Stimulated activated CD8-positive, alpha-beta memory T cell treated with anti-CD3 and anti-CD28 coated beads, Interleukin-15, amount 100 ng/mL, for 1 hour (primary cell): ENCODE results near the gene RGS19.

ENCODE experiments used
- DNase-seq: peaks from one replicate; pipeline ENCODE4 v3.0.0-alpha.2; 2020; ENCODE audit warnings: low read depth

The RGS19 gene

GRCh38 chr20:64063389-64064144, 15.8 kb downstream of the RGS19 start:
- no peak for DNase-seq

DNA sequence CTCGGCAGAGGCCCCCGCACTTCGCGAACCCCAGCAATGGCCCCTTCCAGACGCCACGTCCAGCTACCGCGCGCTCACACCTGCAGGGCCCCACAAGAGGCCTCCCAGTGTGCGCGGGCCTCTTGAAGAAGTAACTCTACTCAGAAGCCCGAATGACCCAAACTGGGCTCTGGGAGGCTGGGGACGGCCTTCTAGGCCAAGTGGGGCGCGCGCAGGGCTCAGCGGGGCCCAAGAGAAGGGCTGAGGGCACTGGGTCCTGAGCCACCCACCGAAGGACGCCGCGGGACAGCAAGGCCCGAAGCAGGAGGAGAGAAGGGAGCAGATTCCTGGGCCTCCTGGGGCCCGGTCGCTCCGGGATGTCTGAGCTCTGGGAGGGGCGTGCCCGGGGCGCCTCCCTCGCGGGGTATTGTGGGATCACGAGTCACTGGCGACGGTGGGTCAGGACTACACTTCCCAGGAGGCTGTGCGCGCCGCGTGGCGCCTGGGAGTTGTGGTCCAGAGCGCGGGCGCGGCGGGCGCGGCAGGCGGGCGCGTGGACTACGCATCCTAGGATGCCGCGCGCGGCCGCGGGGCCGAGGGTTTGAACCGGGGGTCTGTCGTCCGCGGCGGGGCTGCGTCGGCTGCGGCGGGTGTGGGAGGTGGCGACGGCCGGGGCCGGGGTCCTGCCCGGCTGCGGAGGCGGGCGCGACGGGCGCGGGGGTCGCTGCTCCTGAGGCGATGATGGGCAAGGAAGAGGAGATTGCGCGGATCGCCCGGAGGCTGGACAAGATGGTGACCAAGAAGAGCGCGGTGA, 16.5 kb downstream of the RGS19 start, which contains the start of gene TCEA2:
TCEA2 (plus strand) TSS at position 603 of the 793 bp plus-strand sequence; CDS start at position 718, 115 bp downstream.
- peak; percentile 87 for DNase-seq

DNA sequence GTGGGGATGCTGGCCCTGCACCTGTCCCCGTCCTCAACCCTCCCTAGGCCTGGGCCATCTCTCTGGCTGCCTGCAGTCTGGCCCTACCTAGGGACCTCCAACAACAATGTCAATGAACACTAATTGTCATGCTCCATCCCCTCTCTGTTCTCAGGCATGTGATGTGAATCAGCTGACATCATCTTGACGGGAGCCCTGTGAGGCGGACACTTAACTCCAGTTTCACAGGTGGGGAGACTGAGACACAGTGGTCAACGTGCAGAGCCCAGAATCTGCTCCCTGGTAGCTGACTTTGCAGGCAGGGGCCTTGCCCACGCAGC, 17.1 kb downstream of the RGS19 start:
- no peak for DNase-seq

DNA sequence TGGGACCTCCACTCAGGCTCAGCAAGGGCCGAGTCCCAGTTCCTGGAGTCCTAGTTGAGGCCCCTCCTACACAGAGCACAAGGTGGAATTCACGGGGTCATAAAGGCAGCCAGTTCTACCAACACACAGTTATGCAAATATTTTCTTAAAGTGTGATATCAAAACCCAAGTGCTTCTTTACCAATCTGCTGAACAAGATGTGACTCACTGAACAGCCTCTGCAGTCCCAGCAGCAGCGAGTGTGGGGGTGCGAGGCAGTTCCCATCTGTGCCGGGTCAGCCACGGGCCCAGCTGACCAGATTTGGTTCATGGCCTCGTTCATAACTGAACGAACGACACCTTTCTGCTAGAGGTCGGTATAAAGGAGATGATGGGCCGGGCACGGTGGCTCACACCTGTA, 20.8 kb downstream of the RGS19 start:
- no peak for DNase-seq

GRCh38 chr20:64057628-64058498, 21.5 kb downstream of the RGS19 start:
- peak; percentile 69 for DNase-seq

DNA sequence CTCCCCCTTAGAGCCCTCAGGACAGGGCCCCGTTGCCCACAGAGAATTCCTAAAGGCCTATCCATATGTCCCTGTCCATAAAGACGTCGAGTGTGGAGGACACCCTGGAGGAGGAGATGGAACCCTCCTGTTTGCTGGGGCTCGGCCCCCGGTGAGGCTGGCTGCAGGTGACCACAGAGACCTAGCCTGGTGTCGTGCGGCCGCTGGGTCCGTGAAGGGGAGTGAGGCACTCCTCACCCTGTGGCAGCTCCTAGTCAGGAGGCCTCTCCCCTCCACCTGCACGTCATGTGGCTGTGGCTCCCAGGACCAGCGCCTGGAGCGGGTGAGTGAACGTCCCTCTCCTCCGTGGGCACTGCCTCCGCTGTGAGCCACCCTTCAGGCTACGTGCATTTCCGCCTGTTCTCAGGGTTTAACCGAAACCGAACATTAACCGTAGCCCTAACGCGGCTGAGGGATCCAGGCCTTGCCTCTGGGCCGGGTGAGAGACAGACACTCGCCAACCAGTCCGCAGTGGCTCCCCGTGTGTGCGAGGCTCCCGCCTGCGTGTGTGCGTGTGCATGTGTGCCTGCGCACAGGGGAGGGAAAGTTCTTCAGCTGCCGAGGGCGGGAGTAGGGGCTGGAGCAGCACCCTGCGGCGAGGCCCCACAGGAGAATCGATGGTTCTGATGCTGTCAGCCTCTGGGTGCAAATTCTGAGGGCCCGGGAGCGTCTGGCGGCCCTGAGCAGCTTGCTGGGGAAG, 22.3 kb downstream of the RGS19 start:
- no peak for DNase-seq

GRCh38 chr20:64056639-64056888, 22.8 kb downstream of the RGS19 start:
- DNase-seq: no peak

- DNase-seq: no peak
These were observed 23.3 kb downstream of the RGS19 start for GRCh38 chr20:64055893-64056638.

DNA sequence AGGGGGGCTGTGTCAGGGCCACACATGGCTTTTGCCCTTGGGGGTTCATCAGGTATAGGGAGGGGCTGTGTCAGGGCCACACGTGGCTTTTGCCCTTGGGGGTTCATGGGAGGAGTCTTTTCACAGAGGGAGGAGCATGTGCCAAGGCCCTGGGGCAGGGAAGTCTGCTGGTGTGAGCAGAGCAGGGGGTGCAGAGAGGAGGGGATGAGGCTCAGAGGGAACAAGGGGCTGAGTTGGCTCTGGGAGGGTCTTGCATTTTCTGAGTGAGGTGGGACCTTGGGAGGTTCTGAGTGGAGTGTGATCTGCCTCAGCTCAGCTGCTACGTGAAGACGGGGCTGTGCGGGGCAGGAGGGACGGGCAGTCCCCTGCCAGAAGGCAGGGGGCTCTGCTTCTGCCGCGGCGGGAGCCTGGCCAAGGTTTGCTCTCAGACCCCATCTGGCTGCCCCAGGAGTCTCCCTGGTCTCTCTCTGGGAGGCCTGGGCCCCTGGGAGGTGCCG, 23.9 kb downstream of the RGS19 start:
- no peak for DNase-seq

DNA sequence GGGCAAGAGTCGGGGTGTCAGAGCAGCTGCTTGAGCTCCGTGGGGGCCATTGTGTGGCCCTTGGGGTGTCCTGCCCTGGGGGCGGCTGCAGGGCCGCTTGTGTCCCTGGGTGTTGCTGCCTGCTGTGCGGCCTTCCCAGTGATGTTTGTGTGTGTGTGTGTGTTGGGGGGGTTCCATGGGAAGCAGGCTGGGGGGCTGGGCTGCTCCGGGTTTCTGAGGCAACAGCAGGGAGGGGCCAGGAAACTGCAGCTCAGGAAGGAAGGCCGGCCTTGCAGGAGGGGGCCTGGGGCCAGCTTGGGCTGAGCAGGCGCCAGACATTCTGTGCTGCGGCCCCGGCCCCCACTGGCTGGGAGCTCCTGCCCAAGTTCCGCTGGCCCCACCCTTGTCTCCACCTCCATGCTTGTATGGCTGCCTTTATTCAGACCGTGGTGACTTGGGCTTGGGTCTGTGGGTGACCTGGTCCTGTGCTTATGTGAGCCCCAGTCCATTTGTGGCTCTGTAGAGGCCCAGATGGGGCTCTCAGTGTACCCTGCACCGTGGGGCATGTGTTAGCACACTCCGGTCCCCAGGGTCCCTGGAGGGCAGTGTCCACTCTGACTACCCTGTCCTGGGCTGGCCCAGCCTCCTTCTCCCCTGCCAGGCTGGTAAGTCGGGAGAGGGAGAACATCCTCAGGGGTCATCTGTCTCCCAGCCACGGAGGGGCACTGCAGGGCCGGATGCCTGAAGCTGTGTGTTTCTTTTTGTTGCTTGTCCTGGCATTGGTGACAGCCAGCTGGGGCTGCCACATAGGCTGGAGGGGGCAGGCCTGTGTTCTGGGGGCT, 25.3 kb downstream of the RGS19 start:
- no peak for DNase-seq

GRCh38 chr20:64052987-64053840, 26.1 kb downstream of the RGS19 start:
- DNase-seq: no peak

DNA sequence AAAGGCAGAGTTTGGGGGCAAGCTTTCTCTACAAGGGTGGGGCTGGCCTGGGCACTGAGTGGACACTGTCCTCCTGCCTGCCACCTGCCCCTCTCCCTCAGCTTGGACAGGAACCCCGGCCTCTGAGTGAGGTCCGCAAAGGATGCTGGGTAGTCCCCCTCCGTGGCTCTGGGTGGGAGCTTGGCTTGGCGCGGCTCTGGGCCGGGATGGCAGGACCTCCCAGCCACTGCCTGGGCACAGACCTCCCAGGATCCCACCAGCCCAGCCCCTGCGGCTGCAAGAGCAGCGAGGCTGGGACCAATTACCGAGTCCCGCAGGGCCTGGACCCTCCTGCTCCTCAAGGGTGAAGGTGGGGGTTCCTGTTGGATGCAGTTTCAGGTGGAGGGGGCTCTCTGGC, 27.0 kb downstream of the RGS19 start:
- no peak for DNase-seq

GRCh38 chr20:64051561-64052325, 27.6 kb downstream of the RGS19 start:
- DNase-seq: no peak

DNA sequence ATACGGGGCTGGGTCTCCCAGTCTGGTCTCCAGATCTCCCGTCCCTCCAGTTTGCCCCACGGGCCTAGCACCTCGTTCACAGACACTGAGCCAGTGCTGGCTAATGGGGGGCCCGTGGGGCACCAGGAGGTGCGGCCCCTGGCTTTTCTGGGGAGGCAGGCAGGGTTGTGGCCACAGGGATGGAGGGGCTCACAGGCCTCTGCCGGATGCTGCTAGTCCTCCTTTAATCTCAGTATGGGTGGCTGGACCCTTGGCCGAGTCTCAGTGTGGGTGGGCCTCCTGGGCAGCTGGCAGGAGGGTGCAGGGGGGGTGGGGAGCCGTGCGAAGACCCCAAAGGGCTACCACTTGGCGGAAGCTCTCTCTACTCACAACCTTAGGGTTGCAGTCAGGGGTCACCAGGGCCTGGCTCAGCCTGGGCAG, 28.3 kb downstream of the RGS19 start:
- DNase-seq: no peak

- DNase-seq: no peak
These were observed 28.9 kb downstream of the RGS19 start for GRCh38 chr20:64050261-64051032.

DNA sequence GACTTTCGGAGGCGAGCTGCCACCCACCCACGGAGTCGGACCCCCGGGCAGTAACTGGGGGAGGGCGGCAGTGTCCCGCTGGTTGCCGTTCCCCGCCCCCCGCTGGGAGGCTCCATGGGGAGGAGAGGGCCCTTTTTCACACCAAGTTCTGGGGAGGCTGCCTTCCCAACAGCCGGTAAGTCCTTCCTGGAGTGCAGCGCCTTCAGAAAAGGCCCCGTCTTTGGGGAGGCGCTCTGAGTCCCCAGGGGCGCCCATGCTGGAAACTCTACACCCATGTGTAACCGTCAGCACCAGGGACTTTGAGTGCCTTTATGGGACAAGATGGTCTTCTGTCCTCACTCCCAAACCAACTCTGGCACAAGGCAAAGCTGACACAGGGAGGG, 29.4 kb downstream of the RGS19 start:
- no peak for DNase-seq

DNA sequence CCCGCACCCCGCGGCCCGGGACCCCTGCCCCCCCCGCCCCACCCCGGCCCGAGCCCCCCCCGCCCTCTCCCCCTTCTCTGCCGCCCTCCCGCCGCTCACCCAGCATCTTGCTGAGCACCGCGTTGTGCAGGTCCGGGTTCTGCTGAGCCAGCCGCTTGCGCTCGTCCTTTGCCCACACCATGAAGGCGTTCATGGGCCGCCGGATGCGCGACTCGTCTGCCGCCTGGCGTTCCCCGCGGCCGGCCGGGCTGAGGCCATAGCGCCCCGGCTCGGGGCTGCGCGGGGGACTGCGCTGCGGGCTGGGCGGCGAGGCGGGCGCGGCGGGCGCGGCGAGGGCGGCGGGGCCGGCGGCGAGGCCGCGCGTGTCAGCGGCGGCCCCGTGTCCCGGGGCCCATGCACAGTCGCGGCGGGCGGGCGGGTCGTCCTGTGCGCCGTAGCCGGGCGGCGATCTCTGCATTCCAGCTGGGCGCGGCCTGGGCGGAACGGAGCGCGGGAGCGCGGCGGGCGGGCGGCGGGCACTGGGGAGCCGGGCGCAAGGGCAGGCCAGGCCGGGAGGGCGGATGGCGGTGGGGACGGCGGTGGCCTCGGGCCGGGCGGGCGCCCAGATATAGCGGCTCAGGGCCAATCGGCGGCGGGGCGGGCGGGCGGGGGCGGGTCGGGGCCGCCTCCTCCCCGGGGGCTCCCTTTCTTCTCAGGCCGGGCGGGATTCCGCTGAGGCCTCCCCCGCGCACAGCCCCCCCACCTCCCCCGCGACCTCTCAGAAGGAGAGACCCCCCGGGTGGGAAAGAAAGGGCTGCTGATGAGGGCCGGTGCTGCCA, 30.0 kb downstream of the RGS19 start, which contains the start of gene SOX18:
SOX18 (minus strand) TSS at position 580 of the 818 bp plus-strand sequence; CDS start at position 457, 123 bp downstream.
- DNase-seq: no peak
